ENCODE data around the gene YBX3. TPM values are rescaled to one million over a fixed set of nuclear protein-coding genes. Genes with fewer than 3 reads are reported as not detected.

The YBX3 gene
- polyA plus RNA-seq, 1 donor from 2014 or later, result 3.4 TPM

DNA sequence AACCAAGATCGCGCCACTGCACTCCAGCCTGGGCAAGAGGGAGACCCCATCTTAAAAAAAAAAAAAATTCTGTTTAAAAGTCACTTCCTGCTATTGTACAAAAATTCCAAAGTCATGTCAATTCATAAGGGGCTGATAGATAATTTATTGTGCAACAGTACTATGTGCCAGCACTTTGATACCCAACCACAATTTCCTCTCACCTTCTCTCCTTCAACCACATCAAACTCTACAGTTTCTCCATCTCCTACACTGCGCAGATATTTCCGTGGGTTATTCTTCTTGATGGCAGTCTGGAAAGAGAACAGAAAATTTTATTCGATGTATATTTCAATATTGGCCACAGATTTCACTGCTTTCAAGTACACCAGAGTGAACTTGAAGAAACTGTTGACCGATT, 7.6 kb downstream of the YBX3 start:
- H3K9ac ChIP-seq (ENCODE audit: low read length), result no peak overlapping the region
- H3K9me3 ChIP-seq (ENCODE audit: low read length), result no peaks in the 10 kb centered on the region
- H3F3A ChIP-seq (ENCODE audit: insufficient read depth, low read length, poor library complexity, severe bottlenecking), result no peaks in the 10 kb centered on the region
- H3K9me2 ChIP-seq (ENCODE audit: insufficient read depth, low read length), result no peaks in the 10 kb centered on the region
- H3K4me2 ChIP-seq (ENCODE audit: low read length), result no peak overlapping the region
- no peaks in the 10 kb centered on the region for H4K20me1 ChIP-seq (ENCODE audit: insufficient read depth)
- no peak overlapping the region for H2AFZ ChIP-seq (ENCODE audit: low read depth, low read length)
- no peak for TF ChIP-seq RAD21 (conservative IDR thresholded peaks at IDR 0.05)
- no peak for TF ChIP-seq EZH2 (IDR thresholded peaks at IDR 0.05; ENCODE audit: borderline replicate concordance, insufficient read depth, low read length, poor library complexity, severe bottlenecking)
- TF ChIP-seq, protein P1, sequence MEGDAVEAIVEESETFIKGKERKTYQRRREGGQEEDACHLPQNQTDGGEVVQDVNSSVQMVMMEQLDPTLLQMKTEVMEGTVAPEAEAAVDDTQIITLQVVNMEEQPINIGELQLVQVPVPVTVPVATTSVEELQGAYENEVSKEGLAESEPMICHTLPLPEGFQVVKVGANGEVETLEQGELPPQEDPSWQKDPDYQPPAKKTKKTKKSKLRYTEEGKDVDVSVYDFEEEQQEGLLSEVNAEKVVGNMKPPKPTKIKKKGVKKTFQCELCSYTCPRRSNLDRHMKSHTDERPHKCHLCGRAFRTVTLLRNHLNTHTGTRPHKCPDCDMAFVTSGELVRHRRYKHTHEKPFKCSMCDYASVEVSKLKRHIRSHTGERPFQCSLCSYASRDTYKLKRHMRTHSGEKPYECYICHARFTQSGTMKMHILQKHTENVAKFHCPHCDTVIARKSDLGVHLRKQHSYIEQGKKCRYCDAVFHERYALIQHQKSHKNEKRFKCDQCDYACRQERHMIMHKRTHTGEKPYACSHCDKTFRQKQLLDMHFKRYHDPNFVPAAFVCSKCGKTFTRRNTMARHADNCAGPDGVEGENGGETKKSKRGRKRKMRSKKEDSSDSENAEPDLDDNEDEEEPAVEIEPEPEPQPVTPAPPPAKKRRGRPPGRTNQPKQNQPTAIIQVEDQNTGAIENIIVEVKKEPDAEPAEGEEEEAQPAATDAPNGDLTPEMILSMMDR (IDR thresholded peaks at IDR 0.05; ENCODE audit: poor library complexity, severe bottlenecking), result no peak
- TF ChIP-seq SMC3 (conservative IDR thresholded peaks at IDR 0.05; ENCODE audit: poor library complexity), result no peak
- TF ChIP-seq EP300 (conservative IDR thresholded peaks at IDR 0.05; ENCODE audit: poor library complexity, severe bottlenecking), result no peak
- no peak for TF ChIP-seq MXI1 (conservative IDR thresholded peaks at IDR 0.05; ENCODE audit: poor library complexity, severe bottlenecking)
- TF ChIP-seq, protein P2, sequence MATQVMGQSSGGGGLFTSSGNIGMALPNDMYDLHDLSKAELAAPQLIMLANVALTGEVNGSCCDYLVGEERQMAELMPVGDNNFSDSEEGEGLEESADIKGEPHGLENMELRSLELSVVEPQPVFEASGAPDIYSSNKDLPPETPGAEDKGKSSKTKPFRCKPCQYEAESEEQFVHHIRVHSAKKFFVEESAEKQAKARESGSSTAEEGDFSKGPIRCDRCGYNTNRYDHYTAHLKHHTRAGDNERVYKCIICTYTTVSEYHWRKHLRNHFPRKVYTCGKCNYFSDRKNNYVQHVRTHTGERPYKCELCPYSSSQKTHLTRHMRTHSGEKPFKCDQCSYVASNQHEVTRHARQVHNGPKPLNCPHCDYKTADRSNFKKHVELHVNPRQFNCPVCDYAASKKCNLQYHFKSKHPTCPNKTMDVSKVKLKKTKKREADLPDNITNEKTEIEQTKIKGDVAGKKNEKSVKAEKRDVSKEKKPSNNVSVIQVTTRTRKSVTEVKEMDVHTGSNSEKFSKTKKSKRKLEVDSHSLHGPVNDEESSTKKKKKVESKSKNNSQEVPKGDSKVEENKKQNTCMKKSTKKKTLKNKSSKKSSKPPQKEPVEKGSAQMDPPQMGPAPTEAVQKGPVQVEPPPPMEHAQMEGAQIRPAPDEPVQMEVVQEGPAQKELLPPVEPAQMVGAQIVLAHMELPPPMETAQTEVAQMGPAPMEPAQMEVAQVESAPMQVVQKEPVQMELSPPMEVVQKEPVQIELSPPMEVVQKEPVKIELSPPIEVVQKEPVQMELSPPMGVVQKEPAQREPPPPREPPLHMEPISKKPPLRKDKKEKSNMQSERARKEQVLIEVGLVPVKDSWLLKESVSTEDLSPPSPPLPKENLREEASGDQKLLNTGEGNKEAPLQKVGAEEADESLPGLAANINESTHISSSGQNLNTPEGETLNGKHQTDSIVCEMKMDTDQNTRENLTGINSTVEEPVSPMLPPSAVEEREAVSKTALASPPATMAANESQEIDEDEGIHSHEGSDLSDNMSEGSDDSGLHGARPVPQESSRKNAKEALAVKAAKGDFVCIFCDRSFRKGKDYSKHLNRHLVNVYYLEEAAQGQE (IDR thresholded peaks at IDR 0.05; ENCODE audit: borderline replicate concordance), result no peak
- H3K27me3 ChIP-seq (ENCODE audit: insufficient read depth, low read depth, low read length), result no peaks in the 10 kb centered on the region
- H3K79me2 ChIP-seq (replicated peaks; ENCODE audit: insufficient read depth, low read length), result no peaks in the 10 kb centered on the region
- H3K4me3 ChIP-seq (ENCODE audit: low read length), result no peak overlapping the region
- H3K27ac ChIP-seq (ENCODE audit: low read length), result no peak overlapping the region
- H3K36me3 ChIP-seq (ENCODE audit: insufficient read depth, low read length), result no peaks in the 10 kb centered on the region

DNA sequence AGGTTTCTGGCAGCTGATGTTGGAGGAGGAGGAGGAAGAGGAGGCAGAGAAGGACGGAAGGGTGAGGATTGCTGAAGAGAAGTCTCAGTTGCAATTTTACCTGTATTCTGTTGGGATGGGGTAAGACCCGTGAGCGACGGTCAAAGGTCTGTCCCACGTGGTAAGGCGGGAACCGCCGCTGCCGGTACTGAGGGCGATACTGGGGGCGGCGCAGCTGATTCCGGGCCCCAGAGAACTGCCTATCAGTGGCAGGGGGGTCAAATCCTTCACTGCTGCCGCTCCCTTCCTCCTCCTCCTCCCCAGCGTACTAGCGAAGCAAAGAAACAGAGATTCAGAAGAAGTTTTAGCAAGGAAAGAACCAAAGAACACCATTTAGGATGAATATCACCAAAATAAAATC, 13.3 kb downstream of the YBX3 start:
- Histone ChIP-seq H3K4me3 (ENCODE audit: low read length) (no peak overlapping the region), H3K36me3 (ENCODE audit: insufficient read depth, low read length) (no peaks in the 10 kb centered on the region), H3K27me3 (ENCODE audit: insufficient read depth, low read depth, low read length) (no peaks in the 10 kb centered on the region), H3K4me2 (ENCODE audit: low read length) (no peak overlapping the region), H3K9me3 (ENCODE audit: low read length) (no peaks in the 10 kb centered on the region), H3K79me2 (replicated peaks; ENCODE audit: insufficient read depth, low read length) (no peaks in the 10 kb centered on the region), H2AFZ (ENCODE audit: low read depth, low read length) (no peak overlapping the region), H3K9ac (ENCODE audit: low read length) (no peak overlapping the region), H3K9me2 (ENCODE audit: insufficient read depth, low read length) (no peaks in the 10 kb centered on the region), H4K20me1 (ENCODE audit: insufficient read depth) (no peaks in the 10 kb centered on the region), H3F3A (ENCODE audit: insufficient read depth, low read length, poor library complexity, severe bottlenecking) (no peaks in the 10 kb centered on the region), H3K27ac (ENCODE audit: low read length) (no peak overlapping the region)
- TF ChIP-seq EP300 (conservative IDR thresholded peaks at IDR 0.05; ENCODE audit: poor library complexity, severe bottlenecking) (no peak), POLR2AphosphoS5 (IDR thresholded peaks at IDR 0.05) (no peak), SMC3 (conservative IDR thresholded peaks at IDR 0.05; ENCODE audit: poor library complexity) (no peak), MXI1 (conservative IDR thresholded peaks at IDR 0.05; ENCODE audit: poor library complexity, severe bottlenecking) (no peak), EZH2 (IDR thresholded peaks at IDR 0.05; ENCODE audit: borderline replicate concordance, insufficient read depth, low read length, poor library complexity, severe bottlenecking) (no peak), TAF1 (IDR thresholded peaks at IDR 0.05; ENCODE audit: low read depth) (no peak), RAD21 (conservative IDR thresholded peaks at IDR 0.05) (no peak)
- TF ChIP-seq, protein P1 (IDR thresholded peaks at IDR 0.05; ENCODE audit: poor library complexity, severe bottlenecking), result no peak
- TF ChIP-seq, protein P2 (IDR thresholded peaks at IDR 0.05; ENCODE audit: borderline replicate concordance), result no peak

All from neural cell (in vitro differentiated cells).